Measurements from ENCODE around the gene PRSS56.
"Not testable (repeated sequence)": the region's sequence is repeated elsewhere in the genome, so short reads cannot be mapped to it uniquely, and the experiment has no call there.

The PRSS56 gene

DNA sequence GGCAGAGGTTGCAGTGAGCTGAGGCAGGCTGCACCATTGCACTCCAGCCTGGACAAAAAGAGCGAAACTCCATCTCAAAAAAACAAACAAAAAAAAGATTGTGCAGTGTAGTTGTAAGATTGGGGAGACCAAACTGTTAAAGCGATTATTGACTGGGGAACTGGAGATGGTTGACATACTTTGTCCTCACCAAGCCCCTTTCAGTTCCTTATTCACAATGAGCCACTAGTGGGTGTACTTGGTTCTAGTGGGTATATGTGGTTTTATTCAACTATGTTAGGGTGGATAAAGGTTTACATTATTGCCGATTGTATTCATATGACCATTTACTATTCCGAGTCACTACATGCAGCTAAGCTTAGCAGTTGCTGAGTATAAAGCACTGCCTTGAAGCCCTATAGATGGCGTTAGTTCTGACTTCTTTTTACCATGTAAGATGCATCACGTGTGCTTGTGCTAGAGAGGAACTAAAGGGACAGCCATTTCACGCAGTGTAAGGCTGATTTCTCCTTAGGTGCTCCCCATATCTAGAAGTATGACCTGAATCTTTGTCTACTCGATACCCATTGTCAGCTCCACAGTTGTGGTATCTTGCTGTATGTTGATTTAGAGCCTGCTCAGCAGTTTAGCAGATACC, 42.4 kb downstream of the PRSS56 start:
- no peak overlapping the region for H3K4me3 ChIP-seq (ENCODE audit: low read depth in 1 of 2, low read length in 1 of 2)
- H3K36me3 ChIP-seq = peaks cover 95% of the 10 kb centered on the region
- H3K27me3 ChIP-seq = no peaks in the 10 kb centered on the region
- no peaks in the 10 kb centered on the region for H3K9me3 ChIP-seq
- no peak overlapping the region for H3K27ac ChIP-seq
- TF ChIP-seq, protein P1, sequence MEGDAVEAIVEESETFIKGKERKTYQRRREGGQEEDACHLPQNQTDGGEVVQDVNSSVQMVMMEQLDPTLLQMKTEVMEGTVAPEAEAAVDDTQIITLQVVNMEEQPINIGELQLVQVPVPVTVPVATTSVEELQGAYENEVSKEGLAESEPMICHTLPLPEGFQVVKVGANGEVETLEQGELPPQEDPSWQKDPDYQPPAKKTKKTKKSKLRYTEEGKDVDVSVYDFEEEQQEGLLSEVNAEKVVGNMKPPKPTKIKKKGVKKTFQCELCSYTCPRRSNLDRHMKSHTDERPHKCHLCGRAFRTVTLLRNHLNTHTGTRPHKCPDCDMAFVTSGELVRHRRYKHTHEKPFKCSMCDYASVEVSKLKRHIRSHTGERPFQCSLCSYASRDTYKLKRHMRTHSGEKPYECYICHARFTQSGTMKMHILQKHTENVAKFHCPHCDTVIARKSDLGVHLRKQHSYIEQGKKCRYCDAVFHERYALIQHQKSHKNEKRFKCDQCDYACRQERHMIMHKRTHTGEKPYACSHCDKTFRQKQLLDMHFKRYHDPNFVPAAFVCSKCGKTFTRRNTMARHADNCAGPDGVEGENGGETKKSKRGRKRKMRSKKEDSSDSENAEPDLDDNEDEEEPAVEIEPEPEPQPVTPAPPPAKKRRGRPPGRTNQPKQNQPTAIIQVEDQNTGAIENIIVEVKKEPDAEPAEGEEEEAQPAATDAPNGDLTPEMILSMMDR (IDR thresholded peaks at IDR 0.05) = no peak
- H3K4me1 ChIP-seq (ENCODE audit: control insufficient read depth in 1 of 2, insufficient read depth in 1 of 2, low read depth in 1 of 2, low read length in 1 of 2) = no peaks in the 10 kb centered on the region

DNA sequence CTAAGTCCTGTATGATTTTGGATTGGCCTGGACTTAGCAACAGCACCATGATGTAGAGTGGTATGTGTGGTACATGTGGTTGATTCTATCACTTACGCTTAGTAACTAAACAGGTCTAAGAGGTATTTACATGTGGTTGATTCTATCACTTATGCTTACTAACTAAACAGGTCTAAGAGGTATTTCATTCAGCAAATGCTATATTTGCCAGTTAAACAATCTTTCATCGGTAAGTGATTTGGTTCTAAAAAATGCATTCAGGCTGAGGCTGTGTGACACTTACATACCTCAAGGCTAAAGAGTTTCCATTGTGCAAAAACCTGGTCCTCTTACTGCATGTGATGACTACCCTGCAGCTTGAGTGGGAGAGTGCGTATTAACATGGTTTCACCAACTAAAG, 43.4 kb downstream of the PRSS56 start:
- no peaks in the 10 kb centered on the region for H3K4me1 ChIP-seq (ENCODE audit: control insufficient read depth in 1 of 2, insufficient read depth in 1 of 2, low read depth in 1 of 2, low read length in 1 of 2)
- H3K27me3 ChIP-seq = no peaks in the 10 kb centered on the region
- no peaks in the 10 kb centered on the region for H3K9me3 ChIP-seq
- H3K36me3 ChIP-seq = peaks cover 95% of the 10 kb centered on the region
- TF ChIP-seq, protein P1 (IDR thresholded peaks at IDR 0.05) = no peak
- no peak overlapping the region for H3K27ac ChIP-seq
- no peak overlapping the region for H3K4me3 ChIP-seq (ENCODE audit: low read depth in 1 of 2, low read length in 1 of 2)

DNA sequence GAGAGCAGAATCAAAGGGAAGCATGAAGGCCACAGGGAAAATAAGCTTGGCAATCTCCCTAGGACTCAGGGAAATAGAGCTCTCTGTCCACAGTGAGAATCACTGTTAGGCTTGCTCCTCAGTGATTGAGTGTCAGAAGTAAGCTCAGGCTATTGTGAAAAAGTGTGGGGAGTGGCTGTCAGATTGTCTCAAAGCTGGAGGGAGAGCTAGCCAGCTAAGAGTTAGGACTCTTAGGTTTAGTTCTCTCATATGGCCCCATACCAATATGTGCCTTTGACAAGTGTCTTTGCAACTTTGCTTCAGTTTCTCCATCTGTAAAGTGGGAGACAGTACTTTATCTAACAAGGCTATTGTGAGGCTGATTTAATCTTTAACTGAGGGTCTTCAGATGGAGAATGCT, 47.5 kb downstream of the PRSS56 start:
- H3K4me1 ChIP-seq (ENCODE audit: control insufficient read depth in 1 of 2, insufficient read depth in 1 of 2, low read depth in 1 of 2, low read length in 1 of 2) = no peaks in the 10 kb centered on the region
- no peak overlapping the region for H3K27ac ChIP-seq
- no peak overlapping the region for H3K4me3 ChIP-seq (ENCODE audit: low read depth in 1 of 2, low read length in 1 of 2)
- peaks cover 97% of the 10 kb centered on the region for H3K36me3 ChIP-seq
- TF ChIP-seq, protein P1 (IDR thresholded peaks at IDR 0.05) = no peak
- H3K27me3 ChIP-seq = no peaks in the 10 kb centered on the region
- no peaks in the 10 kb centered on the region for H3K9me3 ChIP-seq

DNA sequence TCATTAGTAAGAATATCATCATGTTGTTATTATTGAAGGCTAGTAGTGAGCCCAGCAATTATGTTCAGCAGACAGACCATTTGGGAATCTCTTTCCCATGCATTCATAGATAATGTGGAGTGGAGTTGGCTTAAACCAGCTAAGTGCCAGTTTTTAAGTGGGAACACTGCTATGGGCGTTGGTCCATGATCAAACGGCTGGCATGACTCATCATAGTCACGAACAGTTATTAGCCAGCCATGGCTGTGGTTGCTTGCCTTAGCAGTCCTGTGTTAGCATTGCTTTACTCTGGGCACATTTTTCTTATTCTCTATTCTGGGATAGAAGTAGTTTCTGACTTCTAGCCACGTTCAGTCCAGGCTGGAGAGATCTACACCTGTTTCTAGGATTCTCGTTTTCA, 48.0 kb downstream of the PRSS56 start:
- Histone ChIP-seq H3K4me1 (ENCODE audit: control insufficient read depth in 1 of 2, insufficient read depth in 1 of 2, low read depth in 1 of 2, low read length in 1 of 2) (no peaks in the 10 kb centered on the region), H3K27ac (no peak overlapping the region), H3K9me3 (no peaks in the 10 kb centered on the region), H3K4me3 (ENCODE audit: low read depth in 1 of 2, low read length in 1 of 2) (no peak overlapping the region), H3K27me3 (no peaks in the 10 kb centered on the region), H3K36me3 (peaks cover 97% of the 10 kb centered on the region)
- TF ChIP-seq, protein P1 (IDR thresholded peaks at IDR 0.05) = no peak

DNA sequence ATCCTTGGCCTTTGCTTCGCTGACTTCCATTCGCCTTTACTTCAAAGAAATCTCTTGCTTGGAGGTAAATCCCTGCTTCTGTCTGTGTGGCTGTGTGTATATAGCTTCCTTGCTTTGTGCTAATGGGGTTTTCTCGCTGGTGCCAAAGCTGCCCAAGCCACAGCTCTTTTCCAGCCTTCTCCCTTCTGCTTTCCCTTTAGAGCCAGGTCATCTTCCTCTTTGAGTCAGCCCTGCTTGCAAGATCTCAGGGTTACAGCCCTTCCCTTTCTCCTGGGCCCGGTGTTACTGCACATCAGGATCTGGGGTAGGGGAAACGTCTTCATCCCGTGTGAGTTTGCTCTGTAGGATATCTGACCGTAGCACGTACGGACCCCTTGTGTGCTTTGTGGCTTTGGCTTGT, 49.4 kb downstream of the PRSS56 start:
- H3K4me1 ChIP-seq (ENCODE audit: control insufficient read depth in 1 of 2, insufficient read depth in 1 of 2, low read depth in 1 of 2, low read length in 1 of 2) = no peaks in the 10 kb centered on the region
- no peaks in the 10 kb centered on the region for H3K27me3 ChIP-seq
- TF ChIP-seq, protein P1 (IDR thresholded peaks at IDR 0.05) = no peak
- H3K9me3 ChIP-seq = no peaks in the 10 kb centered on the region
- H3K4me3 ChIP-seq (ENCODE audit: low read depth in 1 of 2, low read length in 1 of 2) = no peak overlapping the region
- H3K27ac ChIP-seq = no peak overlapping the region
- peaks cover 96% of the 10 kb centered on the region for H3K36me3 ChIP-seq

DNA sequence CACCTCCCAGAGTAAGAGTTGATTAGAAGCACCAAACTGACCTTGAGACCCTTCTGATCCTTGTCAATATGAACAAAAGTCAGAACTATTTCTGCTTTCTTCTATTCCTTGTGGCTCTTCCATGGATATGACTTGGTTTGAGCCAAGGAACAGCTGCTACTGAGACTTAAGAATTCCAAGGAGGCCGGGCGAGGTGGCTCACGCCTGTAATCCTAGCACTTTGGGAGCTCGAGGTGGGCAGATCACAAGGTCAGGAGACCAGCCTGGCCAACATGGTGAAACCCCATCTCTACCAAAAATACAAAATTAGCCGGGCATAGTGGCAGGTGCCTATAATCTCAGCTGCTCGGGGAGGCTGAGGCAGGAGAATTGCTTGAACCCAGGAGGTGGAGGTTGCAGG, 50.3 kb downstream of the PRSS56 start:
- H3K4me3 ChIP-seq (ENCODE audit: low read depth in 1 of 2, low read length in 1 of 2); H3K4me1 ChIP-seq (ENCODE audit: control insufficient read depth in 1 of 2, insufficient read depth in 1 of 2, low read depth in 1 of 2, low read length in 1 of 2); H3K27ac ChIP-seq; H3K27me3 ChIP-seq; H3K9me3 ChIP-seq: not testable (repeated sequence)
- peaks cover 96% of the 10 kb centered on the region for H3K36me3 ChIP-seq
